ENCODE results near the gene RETREG3.
"Not testable (repeated sequence)": the region's sequence is repeated elsewhere in the genome, so short reads cannot be mapped to it uniquely, and the experiment has no call there.

The RETREG3 gene, protein sequence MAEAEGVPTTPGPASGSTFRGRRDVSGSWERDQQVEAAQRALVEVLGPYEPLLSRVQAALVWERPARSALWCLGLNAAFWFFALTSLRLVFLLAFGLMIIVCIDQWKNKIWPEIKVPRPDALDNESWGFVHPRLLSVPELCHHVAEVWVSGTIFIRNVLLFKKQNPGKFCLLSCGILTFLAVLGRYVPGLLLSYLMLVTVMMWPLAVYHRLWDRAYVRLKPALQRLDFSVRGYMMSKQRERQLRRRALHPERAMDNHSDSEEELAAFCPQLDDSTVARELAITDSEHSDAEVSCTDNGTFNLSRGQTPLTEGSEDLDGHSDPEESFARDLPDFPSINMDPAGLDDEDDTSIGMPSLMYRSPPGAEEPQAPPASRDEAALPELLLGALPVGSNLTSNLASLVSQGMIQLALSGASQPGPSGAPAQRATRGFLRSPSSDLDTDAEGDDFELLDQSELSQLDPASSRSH

GRCh38 chr17:42609182-42609813, at the start of gene RETREG3, which contains the start of gene TUBG1:
TSS of gene RETREG3 (minus strand) at chr17:42609374. CDS start at chr17:42609324, 50 bp downstream.
TSS of gene TUBG1 (plus strand) at chr17:42609683. CDS start at chr17:42609738, 55 bp downstream.
- peak; percentile 93 for DNase-seq (ENCODE audit: low spot score)

DNA sequence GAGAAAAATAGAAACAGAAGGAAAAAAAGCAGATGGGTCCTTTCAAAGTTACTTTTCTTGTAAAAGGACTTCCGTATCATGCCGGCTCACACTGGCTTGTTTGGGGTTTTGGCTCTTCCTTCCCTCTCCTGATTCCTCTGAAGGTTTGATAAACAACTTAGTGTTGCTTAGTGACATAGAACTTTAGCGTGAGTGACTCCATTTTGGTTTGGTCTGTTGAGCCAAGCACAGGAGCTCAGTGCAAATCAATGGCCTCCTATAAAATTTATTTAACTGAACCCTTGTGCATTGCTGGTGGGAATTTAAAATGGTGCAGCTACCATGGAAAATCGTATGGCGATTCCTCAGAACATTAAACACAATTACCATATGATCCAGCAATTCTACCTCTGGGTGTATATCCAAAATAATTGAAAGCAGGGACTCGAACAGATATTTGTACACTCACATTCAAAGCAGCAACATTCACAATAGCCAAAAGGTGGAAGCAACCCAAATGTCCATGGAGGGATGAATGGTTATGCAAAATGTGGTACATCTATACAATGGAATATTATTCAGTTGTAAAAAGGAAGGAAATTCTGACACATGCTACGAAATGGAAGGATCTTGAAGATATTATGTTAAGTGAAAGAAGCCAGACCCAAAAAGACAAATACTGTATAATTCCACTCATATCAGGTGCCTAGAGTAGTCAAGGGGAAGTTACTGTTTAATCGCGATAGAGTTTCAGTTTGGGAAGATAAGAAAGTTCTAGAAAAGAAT, 48.8 kb upstream of the RETREG3 start:
- no peak for DNase-seq (ENCODE audit: low spot score)

GRCh38 chr17:42655528-42655927, 46.4 kb upstream of the RETREG3 start:
- DNase-seq (ENCODE audit: low spot score): no peak

- no peak for DNase-seq (ENCODE audit: low spot score)
Observed at GRCh38 chr17:42653179-42654124, 44.3 kb upstream of the RETREG3 start.

DNA sequence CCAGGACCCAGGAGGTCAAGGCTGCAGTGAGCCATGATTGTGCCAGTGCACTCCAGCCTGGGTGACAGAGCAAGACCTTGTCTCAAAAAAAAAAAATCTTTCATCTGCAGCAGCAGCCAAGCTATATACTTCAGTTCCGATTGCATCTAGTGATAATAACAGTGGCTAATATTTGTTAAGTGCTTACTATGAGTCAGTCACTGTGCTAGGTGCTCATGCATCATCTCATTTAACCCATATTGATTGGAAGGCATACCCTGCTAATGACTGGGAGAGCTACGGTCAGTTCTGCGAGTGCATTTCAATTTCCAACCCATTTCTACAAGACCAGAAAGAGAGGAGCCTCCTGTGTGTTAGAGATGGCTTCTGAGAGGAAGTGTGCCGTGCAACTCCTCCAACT, 42.2 kb upstream of the RETREG3 start:
- DNase-seq (ENCODE audit: low spot score): no peak

DNA sequence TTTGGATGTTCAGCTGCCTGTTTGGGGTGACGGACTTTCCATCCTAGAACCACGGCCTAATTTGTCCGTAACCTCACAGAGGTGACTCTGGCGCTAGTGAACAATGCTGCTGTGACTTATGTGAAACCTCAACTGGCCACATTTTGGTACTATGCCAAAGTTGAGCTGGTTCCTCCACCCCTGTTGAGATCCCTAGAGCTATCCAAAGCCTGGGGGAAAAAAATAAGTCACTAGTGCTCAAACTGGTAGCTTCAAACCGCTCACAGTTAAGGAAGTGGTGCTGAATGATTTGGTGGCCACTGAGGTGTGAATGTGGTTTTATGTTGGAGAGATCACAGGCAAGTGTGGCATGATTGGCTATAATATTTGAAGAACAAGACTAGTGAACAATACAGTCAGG, 38.6 kb upstream of the RETREG3 start:
- DNase-seq (ENCODE audit: low spot score): no peak

GRCh38 chr17:42642336-42642735, 33.2 kb upstream of the RETREG3 start:
- DNase-seq (ENCODE audit: low spot score): no peak

DNA sequence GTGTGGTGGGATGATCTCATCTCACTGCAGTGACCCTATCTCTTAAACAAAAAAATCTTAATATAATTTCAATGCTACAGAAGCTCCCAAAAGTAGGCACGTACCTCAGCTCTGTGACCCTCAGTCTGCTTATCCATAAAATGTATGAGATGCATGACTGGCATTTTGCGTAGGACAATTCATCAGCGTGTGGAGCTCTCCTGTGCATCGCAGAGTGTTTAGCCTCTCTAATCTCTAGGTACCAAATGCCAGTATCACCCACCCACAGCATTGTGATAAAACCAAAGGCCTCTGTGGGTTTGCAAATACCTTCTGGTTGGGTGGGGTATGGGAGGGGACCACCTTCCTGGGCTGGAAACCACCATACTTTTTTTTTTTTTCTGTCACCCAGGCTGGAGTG, 30.9 kb upstream of the RETREG3 start:
- no peak for DNase-seq (ENCODE audit: low spot score)

- no peak for DNase-seq (ENCODE audit: low spot score)
Observed at GRCh38 chr17:42639525-42640113, 30.4 kb upstream of the RETREG3 start.

DNA sequence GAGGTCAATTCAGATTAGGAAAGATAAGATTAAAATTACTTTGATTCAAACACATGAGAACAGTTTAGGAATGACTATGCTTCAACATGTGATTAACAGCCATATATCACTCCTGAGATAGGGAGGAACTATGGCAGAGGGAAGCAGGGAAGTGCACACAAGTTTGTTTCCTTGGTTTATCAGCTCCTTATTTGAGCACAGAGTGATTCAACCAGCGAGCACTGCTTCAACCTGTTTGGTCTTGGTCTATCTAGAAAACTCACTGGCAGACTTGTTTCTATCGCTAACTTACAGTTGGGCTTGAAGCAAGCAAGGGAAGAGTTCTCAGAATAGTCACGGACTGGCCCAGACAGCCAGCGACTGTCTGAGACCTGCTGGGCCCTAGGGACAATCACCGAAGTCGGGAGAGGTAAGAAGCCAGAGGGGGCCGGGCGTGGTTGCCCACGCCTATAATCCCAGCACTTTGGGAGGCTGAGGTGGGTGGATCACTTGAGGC, 23.8 kb upstream of the RETREG3 start:
- DNase-seq (ENCODE audit: low spot score): no peak

GRCh38 chr17:42629411-42630009, 20.3 kb upstream of the RETREG3 start:
- no peak for DNase-seq (ENCODE audit: low spot score)

GRCh38 chr17:42627032-42627764, 18.0 kb upstream of the RETREG3 start:
- DNase-seq (ENCODE audit: low spot score): not testable (repeated sequence)

- no peak for DNase-seq (ENCODE audit: low spot score)
Observed at GRCh38 chr17:42623732-42624596, 14.8 kb upstream of the RETREG3 start.

- no peak for DNase-seq (ENCODE audit: low spot score)
Observed at GRCh38 chr17:42623271-42623670, 14.1 kb upstream of the RETREG3 start.

GRCh38 chr17:42621987-42622386, 12.8 kb upstream of the RETREG3 start:
- DNase-seq (ENCODE audit: low spot score): not testable (repeated sequence)

DNA sequence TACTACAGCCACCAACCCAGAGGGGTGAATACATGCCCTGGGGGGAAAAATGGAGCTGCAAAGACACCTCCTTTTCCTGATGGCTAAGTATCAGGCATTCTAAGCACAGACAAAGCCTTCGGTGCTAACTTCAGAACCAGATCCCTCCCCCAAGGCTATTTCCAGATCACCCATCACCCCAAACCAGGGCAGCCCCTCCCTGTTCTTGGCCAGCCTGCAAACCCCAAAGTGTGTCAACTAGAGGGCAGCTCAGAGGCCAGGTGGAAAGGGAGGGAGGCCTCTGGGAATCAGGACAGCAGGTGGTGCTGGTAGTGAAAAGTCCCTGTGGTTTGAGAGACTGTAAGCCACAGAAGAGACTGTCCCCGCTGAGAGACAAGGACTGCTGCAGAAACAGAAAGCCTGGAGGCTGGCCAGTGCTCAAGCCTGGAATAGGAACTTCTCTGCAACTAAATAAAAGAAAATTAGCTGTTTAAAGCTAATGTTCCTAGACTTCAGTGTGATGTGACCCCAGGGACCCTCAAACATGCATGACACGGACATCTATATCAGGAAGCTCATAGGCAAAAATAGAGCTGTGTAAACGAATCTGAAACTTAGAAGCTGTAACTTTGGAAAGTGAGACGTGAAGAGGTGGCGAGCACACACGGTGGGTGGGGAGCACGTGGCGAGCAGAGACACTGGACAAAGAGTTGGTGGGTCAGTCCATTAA, 9.4 kb upstream of the RETREG3 start:
- DNase-seq (ENCODE audit: low spot score): peak; percentile 65

- no peak for DNase-seq (ENCODE audit: low spot score)
Observed at GRCh38 chr17:42617956-42618431, 8.8 kb upstream of the RETREG3 start.

Measured in HuH-7.5 (cell line).